ENCODE measurements around the gene GLOD4.

GRCh38 chr17:746783-747629, 35.1 kb downstream of the GLOD4 start:
- no peak for TF ChIP-seq CTCF (conservative IDR thresholded peaks at IDR 0.05 in 1 of 2, IDR thresholded peaks at IDR 0.05 in 1 of 2; ENCODE audit: low read depth in 1 of 2, low read length in 2 of 2)
- TF ChIP-seq EZH2 (IDR thresholded peaks at IDR 0.05; ENCODE audit: low read length, missing control alignments) = no peak

All from fibroblast of lung (primary cell).